Neural crest cell (in vitro differentiated cells): ENCODE data around the gene TRIM62. TPM values are rescaled to one million over a fixed set of nuclear protein-coding genes. Genes with fewer than 3 reads are reported as not detected.
"Not testable (repeated sequence)": the region's sequence is repeated elsewhere in the genome, so short reads cannot be mapped to it uniquely, and the experiment has no call there.

Experiments used
- DNase-seq: peaks from one replicate; pipeline ENCODE4 v3.0.0; 2021; ENCODE audit warnings: low read depth, mixed read lengths, low spot score
- H3K27ac Mint-ChIP-seq: one replicate; pipeline ENCODE4 v1.8.0; 2021; ENCODE audit warnings: mild to moderate bottlenecking, mixed read lengths; ENCODE audit not compliant: unreplicated experiment
- H3K27me3 Mint-ChIP-seq: 2 replicates; pipeline ENCODE4 v1.8.0; 2021; ENCODE audit warnings: low read depth, mild to moderate bottlenecking, mixed read lengths
- H3K36me3 Mint-ChIP-seq: 2 replicates; pipeline ENCODE4 v1.8.0; 2021; ENCODE audit warnings: low read depth, mild to moderate bottlenecking, mixed read lengths
- H3K4me1 Mint-ChIP-seq: 2 replicates; pipeline ENCODE4 v1.8.0; 2021; ENCODE audit warnings: mixed read lengths
- H3K4me3 Mint-ChIP-seq: one replicate; pipeline ENCODE4 v1.8.0; 2021; ENCODE audit warnings: mild to moderate bottlenecking, mixed read lengths
- H3K9me3 Mint-ChIP-seq: 2 replicates; pipeline ENCODE4 v1.8.0; 2021; ENCODE audit warnings: mixed read lengths
- total RNA-seq: library from RNA; stranded (reverse); gene quantifications from 2 replicates; pipeline ENCODE4 v1.2.1, GENCODE V29; 2021
- TF ChIP-seq, protein P1 (sequence below): fragments of 200-600 bp; sonication (generic); conservative IDR thresholded peaks from 2 replicates; pipeline ENCODE4 v1.5.0; 2021; ENCODE audit warnings: antibody characterized with exemption, mild to moderate bottlenecking

TRIM62 gene
- total RNA-seq, 1 donor from 2014 or later = 8.6 TPM

DNA sequence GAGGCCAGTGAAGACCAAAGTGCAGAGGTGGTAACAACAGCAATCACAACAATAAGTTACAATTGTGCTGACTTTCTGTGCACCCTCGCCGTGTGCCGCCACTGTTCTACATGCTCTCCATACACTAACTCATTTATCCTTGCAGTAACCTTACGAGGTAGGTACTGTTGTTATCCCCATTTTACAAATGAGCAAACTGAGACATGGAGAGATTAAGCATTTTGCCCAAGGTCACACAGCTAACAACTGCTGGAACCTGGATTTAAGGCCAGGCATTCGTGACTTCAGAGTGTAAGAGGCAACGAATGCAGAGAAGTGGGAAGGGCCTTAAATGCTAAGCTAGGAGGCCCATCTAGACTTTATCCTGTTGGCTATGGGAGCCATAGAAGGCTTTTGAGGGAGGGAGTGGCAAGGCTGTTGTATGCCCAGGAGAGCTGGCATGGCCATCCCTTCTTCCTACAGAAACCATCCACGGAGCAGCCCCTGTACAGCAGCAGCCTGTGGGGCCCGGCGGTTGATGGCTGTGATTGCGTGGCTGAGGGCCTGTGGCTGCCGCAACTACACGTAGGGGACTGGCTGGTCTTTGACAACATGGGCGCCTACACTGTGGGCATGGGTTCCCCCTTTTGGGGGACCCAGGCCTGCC, 64.3 kb downstream of the TRIM62 start:
- TF ChIP-seq, protein P1, sequence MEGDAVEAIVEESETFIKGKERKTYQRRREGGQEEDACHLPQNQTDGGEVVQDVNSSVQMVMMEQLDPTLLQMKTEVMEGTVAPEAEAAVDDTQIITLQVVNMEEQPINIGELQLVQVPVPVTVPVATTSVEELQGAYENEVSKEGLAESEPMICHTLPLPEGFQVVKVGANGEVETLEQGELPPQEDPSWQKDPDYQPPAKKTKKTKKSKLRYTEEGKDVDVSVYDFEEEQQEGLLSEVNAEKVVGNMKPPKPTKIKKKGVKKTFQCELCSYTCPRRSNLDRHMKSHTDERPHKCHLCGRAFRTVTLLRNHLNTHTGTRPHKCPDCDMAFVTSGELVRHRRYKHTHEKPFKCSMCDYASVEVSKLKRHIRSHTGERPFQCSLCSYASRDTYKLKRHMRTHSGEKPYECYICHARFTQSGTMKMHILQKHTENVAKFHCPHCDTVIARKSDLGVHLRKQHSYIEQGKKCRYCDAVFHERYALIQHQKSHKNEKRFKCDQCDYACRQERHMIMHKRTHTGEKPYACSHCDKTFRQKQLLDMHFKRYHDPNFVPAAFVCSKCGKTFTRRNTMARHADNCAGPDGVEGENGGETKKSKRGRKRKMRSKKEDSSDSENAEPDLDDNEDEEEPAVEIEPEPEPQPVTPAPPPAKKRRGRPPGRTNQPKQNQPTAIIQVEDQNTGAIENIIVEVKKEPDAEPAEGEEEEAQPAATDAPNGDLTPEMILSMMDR = no peak
- Mint-ChIP-seq H3K27me3 (no peaks in the 10 kb centered on the region), H3K4me1 (peaks cover 9% of the 10 kb centered on the region), H3K36me3 (no peaks in the 10 kb centered on the region), H3K9me3 (no peaks in the 10 kb centered on the region), H3K4me3 (no peak overlapping the region), H3K27ac (no peak overlapping the region)
- no peak for DNase-seq

DNA sequence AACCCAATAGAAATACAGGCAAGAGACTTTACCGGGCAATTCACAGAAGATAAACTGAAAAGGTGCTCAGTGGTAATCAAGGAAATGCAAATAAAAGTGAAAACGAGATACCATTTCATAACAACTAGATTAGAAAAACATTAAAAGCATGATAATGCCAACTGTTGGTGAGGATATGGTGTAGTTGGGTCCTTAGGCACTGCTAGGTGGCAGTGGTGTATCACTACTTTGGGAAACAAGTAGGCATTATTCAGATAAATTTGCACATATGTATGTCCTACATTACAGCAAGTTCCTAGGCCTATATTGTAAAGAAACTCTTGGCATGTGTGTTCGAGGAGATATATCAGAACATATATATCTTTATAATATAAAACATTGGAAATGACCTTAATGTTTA, 69.9 kb downstream of the TRIM62 start:
- no peak overlapping the region for H3K4me3 Mint-ChIP-seq

DNA sequence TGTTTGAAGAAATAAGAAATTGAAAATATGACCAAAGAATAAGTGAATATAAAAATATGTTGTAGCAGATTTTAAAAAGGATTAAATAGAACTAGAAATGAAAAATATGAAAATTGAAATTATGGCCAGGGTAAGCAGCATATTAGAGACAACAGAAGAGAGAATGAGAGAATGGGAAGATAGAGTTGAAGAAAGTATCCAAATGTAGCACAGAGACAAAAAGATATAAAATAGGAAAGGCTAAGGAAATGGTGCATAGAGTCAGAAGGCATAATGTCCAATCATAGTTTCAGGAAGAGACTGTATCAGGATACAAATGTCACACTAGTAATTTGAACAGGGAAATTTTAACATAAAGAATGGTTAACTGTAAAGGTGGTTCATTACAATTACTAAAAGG, 71.4 kb downstream of the TRIM62 start:
- Mint-ChIP-seq H3K27me3 (no peaks in the 10 kb centered on the region), H3K4me1 (no peaks in the 10 kb centered on the region), H3K9me3 (peaks cover 18% of the 10 kb centered on the region), H3K27ac (no peak overlapping the region), H3K4me3 (no peak overlapping the region), H3K36me3 (peaks cover 25% of the 10 kb centered on the region)
- TF ChIP-seq, protein P1 = no peak
- no peak for DNase-seq

More for the DNA sequence above, 69.9 kb downstream of the TRIM62 start:
- peaks cover 22% of the 10 kb centered on the region for H3K36me3 Mint-ChIP-seq
- H3K9me3 Mint-ChIP-seq = peaks cover 18% of the 10 kb centered on the region
- H3K27me3 Mint-ChIP-seq = no peaks in the 10 kb centered on the region
- DNase-seq = no peak
- TF ChIP-seq, protein P1 = peak; percentile 48
- H3K4me1 Mint-ChIP-seq = no peaks in the 10 kb centered on the region
- H3K27ac Mint-ChIP-seq = no peak overlapping the region

DNA sequence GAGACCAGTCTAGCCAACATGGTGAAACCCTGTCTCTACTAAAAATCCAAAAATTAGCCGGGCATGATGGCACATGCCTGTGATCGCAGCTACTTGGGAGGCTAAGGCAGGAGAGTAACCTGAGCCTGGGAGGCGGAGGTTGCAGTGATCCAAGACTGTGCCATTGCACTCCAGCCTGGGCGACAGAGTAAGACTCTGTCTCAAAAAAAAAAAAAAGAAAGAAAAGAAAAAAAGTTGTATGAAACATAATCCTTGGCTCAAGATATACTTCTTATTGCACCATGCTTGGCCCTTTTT, 81.8 kb downstream of the TRIM62 start:
- not testable (repeated sequence) for H3K27ac Mint-ChIP-seq, H3K27me3 Mint-ChIP-seq, H3K4me1 Mint-ChIP-seq, H3K36me3 Mint-ChIP-seq, DNase-seq, H3K4me3 Mint-ChIP-seq, H3K9me3 Mint-ChIP-seq

DNA sequence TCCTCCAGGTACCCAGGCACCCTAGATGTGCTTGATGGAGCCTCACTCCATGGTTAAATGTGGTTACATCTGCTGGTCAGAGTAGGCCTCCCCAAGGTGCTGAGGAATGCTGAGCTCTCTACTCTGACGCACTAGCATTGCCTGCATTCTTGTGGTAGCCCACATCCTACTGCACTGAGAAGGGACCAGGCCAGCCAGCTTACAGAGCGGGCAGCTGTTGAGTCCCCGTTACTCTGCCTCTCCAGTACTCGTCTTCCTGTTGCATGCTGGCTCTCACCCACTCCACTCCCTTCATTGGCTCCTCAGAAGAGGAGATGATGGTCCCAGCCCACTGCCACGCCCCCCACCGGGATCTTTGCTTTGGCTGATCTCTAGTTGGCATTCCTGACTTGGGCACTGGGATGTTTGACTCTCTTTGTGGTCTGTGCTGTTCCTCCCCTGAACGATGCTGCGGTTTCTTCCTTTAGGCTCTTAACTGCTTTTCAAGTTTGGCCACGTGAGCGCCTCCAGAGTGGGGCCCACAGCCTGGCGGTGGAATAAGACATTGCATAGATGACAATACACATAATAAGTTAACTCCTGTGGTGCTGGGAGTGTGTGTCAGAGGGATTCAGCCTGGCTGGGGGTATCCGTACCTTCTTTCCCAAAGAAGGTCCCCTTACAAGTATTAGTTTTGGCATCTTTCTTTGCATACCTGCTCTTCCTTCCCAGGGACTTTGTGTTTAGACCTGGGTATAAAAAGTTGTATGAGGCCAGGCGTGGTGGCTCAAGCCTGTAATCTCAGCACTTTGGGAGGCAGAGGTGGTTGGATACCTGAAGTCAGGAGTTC, 82.3 kb downstream of the TRIM62 start:
- Mint-ChIP-seq H3K4me1 (peaks cover 9% of the 10 kb centered on the region), H3K27ac (peak overlapping the region; percentile 43), H3K9me3 (no peaks in the 10 kb centered on the region), H3K27me3 (no peaks in the 10 kb centered on the region), H3K4me3 (no peak overlapping the region), H3K36me3 (peaks cover 3% of the 10 kb centered on the region)
- DNase-seq = no peak
- TF ChIP-seq, protein P1 = no peak

DNA sequence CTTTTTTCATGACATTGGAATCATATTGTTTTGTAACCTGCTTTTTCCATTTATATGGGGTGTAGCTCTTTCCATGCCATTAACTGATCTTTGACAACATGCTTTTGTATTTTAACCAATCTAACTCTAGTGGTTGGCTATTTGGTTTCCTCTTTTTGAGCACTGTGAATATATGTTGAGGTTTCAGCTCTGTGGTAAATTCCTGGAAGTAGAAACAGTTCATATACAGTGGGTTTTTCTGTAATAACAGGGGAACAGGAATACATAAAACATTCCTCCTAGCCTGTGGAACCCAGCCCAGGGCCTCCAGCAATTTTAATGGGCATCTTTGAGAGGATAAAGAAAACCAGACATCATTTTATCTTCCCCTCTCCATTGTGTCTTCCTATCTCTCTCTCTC, 83.5 kb downstream of the TRIM62 start:
- H3K27me3 Mint-ChIP-seq = no peaks in the 10 kb centered on the region
- H3K4me1 Mint-ChIP-seq = peaks cover 9% of the 10 kb centered on the region
- H3K9me3 Mint-ChIP-seq = no peaks in the 10 kb centered on the region
- H3K4me3 Mint-ChIP-seq = no peak overlapping the region
- H3K36me3 Mint-ChIP-seq = peaks cover 3% of the 10 kb centered on the region
- TF ChIP-seq, protein P1 = no peak
- DNase-seq = no peak
- no peak overlapping the region for H3K27ac Mint-ChIP-seq
